NCI-H226 (cell line): Measurements from ENCODE around the gene CLEC2D.
"Not testable (repeated sequence)": the region's sequence is repeated elsewhere in the genome, so short reads cannot be mapped to it uniquely, and the experiment has no call there.

ENCODE experiments used
- DNase-seq: peaks from one replicate; pipeline ENCODE4 v3.0.0-alpha.2; 2015

CLEC2D gene

DNA sequence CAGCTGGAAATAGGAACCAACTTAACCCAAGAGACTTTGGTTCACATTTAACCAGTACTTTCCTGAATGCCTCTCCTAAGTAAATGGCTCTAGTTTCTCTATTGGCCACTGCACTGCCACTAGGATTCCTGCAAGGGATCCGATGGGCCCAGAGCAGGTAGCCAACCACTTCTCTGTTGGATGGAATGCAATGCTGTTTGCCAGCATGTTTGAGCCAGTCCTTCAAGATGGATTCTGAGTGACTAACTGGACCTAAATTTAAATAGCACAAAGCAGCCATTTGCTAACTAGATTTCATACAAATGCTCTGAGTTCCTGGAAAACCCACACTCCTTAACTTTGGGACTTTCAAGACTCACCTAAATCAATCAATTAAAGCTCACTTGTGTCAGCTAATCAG is 9.5 kb upstream of the CLEC2D start:
- no peak for DNase-seq

- no peak for DNase-seq
Observed at GRCh38 chr12:9661720-9662119, 7.8 kb upstream of the CLEC2D start.

DNA sequence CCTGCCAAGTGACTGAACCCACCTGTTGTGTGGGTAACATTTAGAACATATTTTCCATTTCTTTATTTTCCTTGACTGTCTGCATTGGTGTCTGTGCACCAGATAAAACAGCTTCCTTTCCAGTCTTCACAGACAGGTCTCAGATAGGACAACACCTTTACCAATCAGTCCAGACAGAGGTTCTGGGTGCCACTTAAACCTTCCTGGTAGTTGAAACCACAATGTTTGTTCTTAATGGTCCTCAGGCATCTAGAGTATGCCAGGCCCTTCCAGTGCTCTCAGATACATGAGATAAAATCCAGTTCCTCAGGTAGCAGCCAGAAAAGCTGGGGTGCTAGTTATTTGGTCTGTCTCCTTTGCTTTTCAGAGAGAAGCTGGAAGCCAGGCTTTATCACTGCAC is 7.0 kb upstream of the CLEC2D start:
- DNase-seq: no peak

DNA sequence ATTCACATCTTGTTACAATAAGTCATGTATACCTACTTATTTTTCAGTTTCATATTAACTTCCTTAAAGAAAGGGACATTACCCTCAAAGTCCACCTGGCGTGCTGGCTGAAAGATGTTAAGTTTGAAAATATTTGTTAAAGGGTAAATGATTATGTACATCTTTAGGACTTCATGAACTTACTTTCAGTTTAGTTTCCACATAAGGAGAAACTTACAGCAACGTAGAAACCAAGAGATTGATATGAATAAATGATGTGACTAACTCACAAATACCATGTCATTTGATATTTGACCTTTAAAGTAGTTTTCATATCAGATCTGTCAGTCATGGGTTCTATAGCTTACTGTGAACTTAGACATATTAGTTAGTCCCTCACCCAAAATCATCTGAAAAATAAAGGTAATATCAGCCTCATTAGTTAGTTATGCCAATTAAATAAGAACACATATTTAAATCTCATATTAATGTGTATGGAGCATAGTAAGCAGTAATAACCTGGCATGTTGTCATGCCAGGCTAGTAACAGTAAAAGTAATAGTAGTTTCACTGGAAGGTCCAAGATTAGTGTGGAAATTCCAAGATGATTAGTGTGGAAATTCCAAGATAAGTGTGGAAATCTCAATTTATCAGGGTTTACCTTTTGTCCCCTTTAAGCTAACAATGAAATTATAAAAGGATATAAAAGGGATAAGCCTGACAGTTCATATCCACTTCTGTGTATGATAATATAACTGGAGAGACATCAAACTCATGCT is 1.9 kb upstream of the CLEC2D start:
- DNase-seq: peak; percentile 68

DNA sequence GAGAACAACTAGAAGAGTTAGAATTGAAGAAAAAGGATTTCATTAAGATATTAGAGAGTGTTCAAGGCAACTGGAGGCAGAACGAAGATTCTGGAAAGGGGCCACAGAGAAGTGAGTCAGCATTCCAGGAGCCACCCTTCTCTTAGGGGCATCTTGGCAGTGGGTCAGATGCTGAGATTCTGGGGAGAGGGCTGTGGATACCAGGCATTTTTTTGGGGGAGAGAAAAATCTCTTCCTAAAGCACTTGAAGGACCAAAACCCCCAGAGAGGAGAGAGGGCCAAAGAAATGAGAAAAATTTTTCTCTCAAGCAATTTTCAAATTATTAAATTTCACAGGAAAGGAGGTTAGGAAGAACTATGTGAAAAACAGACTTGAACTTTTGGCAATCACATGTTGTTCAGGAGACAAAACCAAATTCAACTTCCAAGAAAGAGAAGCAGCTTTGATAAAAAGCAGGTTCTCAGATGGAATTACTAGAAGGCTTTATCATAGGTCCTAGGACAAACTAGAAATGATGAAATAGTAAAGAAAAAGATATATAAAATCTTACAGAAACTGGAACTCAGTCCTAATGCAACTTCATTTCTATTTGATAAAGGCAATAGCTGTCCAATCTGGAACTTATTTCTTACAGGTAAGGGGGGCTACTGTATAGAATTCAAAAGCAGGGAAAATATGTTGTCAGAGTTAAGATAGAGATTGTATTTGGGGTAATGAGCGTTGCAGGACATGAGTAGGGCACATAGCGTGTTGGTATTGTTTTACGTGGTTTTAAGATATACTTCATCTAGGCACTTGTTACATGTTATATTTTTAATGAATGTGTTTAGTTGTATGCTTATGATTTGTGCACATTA is 1.1 kb upstream of the CLEC2D start:
- peak; percentile 66 for DNase-seq

GRCh38 chr12:9669019-9669326 is 540 bp upstream of the CLEC2D start:
- no peak for DNase-seq

GRCh38 chr12:9672340-9672739 is 2.8 kb downstream of the CLEC2D start:
- DNase-seq: not testable (repeated sequence)

DNA sequence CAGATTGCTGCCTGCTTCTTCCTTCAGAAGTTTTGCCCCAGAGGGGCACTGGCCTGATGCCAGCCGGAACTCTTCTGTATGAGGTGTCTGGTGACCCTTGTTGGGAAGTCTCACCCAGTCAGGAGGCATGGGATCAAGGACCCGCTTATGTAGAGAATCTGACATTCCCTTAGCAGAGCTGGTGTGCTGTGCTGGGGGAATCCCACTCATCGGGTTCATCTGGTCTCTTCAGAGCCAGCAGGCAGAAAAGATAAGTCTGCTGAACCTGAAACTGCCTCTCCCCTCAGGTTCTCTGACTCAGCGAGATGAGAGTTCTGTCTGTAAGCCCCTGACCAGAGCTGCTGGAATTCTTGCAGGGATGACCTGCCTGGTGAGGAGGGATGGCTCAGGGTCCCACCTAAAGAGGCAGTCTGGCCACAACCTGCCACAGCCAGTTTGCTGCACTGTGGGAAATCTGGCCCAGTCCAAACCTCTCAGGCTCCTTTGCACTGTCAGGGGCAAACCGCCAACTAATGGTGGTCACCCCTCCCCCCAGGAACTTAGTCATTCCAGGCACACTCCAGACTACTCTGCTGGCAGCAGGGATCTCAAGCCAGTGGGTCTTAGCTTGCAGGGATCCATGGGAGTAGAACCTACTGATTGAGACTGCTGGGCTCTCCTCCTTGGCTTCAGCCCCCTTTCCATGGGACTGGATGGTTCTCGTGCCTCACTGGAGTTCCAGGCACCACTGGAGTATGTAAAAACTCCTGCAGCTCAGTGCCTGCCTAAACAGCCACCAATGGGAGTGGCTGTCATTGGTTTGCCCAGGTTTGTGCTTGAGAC is 4.1 kb downstream of the CLEC2D start:
- DNase-seq: peak; percentile 89

DNA sequence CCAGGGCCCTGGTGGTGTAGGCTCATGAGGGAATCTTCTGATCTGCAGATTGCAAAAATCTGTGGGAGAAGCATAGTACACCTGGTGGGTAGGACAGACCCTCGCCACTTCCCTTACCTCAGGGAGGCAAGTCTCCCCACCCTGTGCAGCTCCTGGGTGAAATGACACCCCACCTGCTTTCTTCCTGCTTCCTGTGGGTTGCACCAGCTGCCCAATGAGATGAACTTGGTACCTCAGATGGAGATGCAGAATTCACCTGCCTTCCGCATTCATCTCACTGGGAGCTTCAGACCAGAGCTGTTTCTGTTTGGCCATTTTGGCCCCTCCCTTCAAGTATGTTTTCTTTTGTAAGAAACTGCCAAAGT is 4.7 kb downstream of the CLEC2D start:
- DNase-seq: no peak

DNA sequence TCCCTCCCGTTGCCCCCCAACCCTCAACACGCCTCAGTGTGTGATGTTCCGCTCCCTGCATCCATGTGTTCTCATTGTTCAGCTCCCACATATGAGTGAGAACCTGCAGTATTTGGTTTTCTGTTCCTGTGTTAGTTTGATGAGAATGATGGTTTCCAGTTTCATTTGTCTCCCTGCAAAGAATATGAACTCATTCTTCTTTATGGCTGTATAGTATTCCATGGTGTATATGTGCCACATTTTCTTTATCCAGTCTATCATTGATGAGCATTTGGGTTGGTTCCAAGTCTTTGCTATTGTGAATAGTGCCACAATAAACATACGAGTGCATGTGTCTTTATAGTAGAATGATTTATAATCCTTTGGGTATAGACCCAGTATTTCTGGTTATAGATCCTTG is 13.0 kb downstream of the CLEC2D start:
- DNase-seq: not testable (repeated sequence)

- DNase-seq: not testable (repeated sequence)
Observed at GRCh38 chr12:9682949-9683348, 13.4 kb downstream of the CLEC2D start.

GRCh38 chr12:9685366-9685765 is 15.9 kb downstream of the CLEC2D start:
- not testable (repeated sequence) for DNase-seq

DNA sequence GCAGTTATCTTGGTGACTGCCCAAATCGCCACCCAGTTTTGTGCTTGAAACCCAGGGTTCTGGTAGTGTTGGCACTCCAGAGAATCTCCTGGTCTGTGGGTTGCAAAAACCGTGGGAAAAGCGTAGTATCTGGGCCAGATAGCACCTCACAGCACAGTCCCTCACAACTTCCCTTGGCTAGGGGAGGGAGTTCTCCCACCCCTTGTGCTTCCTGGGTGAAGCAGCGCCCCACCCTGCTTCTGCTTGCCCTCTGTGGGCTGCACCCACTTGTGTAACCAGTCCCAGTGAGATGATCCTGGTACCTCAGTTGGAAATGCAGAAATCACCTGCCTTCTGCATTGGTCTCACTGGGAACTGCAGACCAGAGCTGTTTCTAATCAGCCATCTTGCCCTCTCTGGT is 16.4 kb downstream of the CLEC2D start:
- no peak for DNase-seq

GRCh38 chr12:9687228-9687627 is 17.7 kb downstream of the CLEC2D start:
- DNase-seq: peak; percentile 79

- DNase-seq: peak; percentile 27
Observed at GRCh38 chr12:9692909-9693308, 23.4 kb downstream of the CLEC2D start.

- DNase-seq: no peak
Observed at GRCh38 chr12:9694241-9694640, 24.7 kb downstream of the CLEC2D start.

DNA sequence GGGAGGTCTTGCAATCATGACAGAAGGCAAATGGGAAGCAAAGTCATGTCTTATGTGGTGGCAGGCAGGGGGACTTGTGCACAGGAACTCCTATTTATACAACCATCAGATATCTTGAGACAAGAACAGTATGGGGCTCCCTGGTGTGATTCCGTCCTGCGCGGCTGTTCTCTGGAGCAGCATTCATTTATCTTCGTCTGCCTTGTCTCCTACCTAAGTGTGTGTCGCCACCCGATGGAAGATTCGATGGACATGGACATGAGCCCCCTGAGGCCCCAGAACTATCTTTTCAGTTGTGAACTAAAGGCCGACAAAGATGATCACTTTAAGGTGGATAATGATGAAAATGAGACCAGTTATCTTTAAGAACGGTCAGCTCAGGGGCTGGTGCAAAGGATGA is 25.6 kb downstream of the CLEC2D start:
- not testable (repeated sequence) for DNase-seq

- not testable (repeated sequence) for DNase-seq
Observed at GRCh38 chr12:9695661-9696060, 26.1 kb downstream of the CLEC2D start.

- no peak for DNase-seq
Observed at GRCh38 chr12:9697619-9698018, 28.1 kb downstream of the CLEC2D start.

DNA sequence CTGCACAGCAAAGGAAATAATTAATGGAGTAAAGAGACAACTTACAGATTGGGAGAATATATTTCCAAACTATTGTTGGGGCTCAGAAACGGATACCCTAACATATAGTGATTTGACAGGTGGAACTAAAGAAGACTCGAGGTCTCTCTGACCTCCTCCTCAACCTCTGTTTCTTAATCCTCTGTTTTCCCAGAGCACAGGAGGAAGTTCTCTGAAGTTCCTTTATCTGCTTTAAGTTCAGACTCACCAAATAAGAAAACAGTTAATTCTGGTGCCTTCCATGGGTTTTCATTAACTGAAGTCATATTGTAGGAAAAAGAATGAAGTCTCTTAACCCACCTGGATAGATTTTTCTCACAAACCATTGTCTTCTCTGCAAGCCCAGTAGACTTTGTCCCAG is 29.2 kb downstream of the CLEC2D start:
- DNase-seq: no peak

DNA sequence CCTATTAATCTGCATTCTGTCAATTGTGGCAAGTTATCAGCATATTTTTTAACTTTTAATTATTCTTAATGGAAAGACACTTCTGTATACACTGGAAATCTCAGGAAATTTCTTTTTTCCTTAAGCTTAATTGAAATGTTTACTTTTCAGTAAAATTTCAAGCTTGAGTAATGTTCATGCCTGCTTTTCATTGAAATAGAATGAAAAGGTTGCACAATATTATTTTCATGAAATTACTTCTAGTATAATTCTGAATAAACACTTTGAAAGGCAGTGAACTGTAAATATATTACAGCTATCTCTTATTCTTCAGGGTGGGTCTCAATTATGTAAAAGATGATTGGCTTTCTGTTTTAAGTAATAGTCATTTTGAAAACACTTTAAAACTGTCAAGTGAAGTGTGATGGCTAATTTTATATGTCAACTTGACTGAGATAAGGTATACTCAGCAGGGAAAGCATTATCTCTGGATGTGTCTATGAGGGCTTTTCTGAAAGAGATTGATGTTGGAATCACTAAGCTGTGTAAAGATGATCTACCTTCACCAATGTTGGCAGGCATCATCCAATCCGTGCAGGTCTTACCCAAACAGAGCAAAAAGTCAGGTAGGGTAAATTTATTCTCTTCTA is 29.9 kb downstream of the CLEC2D start:
- DNase-seq: no peak

DNA sequence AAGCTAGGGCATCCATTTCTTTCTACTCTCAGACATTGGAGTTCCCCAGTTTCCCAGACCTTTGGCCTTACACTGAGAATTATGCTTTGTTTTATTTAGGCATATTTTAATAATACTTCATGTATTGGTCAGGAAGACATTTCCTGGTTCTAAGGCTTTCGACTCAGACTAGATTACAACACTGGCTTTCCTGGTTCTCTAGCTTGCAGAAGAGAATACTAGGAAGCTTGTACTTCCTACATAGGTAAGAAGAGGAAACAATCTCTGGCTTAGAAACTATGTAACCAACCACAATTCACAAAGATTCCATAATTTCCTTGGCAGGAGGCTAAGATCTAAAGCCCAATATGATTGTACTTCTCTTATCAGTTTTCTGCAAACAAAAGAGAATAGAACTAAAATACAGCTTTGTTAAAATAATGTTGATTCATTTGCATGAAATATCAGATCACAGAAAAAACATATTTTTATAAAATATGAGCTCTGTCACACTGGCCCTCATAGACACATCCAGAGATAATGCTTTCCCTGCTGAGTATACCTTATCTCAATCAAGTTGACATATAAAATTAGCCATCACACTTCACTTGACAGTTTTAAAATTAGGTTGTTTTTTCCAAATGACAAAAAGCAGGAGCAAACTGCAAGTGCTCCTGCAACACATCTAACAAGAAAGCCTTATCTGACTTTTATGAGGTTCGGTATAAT is 30.5 kb downstream of the CLEC2D start:
- DNase-seq: peak; percentile 58

DNA sequence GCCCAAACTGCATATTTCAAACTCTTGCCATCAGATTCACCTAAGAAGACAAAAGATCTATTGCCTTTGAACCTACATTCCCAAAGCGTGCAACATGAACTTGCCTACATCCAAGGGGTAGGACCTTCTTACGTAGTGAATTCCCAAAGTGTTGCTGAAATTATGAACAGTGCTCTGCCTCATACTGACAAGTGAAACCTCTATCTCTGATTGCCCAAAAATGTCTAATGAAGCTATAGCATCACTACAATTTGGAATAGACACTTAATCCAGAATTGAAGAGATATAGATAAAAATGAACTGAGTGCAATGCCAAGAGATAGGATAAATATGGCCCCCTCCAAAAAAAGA is 31.1 kb downstream of the CLEC2D start:
- no peak for DNase-seq
